H1 (cell line): ENCODE data around the gene CDY2A. TPM values are rescaled to one million over a fixed set of nuclear protein-coding genes. Genes with fewer than 3 reads are reported as not detected.
"Not testable (repeated sequence)": the region's sequence is repeated elsewhere in the genome, so short reads cannot be mapped to it uniquely, and the experiment has no call there.

Experiments used
- CTCF ChIA-PET: fragments of 300-600 bp; sonication (Branson Sonifier 250); formaldehyde crosslinking; loops from one replicate; lab custom pipeline; 2021; ENCODE audit not compliant: partially characterized antibody; lab: Charles Lee
- POLR2A ChIA-PET: fragments of 300-600 bp; sonication (Branson Sonifier 250); formaldehyde crosslinking; loops from one replicate; lab custom pipeline; 2021; ENCODE audit warnings: inconsistent platforms; ENCODE audit not compliant: partially characterized antibody; lab: Charles Lee
- DNase-seq, 2 experiments: peaks; one replicate each; pipeline versions ENCODE4 v3.0.0 to v3.0.0-alpha.2; 2010 to 2022; ENCODE audit warnings: low spot score in 2 of 2, low read depth in 1 of 2, mixed read lengths in 1 of 2
- FAIRE-seq: peaks from 2 replicates; lab custom pipeline; 2011; peaks lifted over from hg19 to GRCh38; lab: Jason Lieb, UNC
- H2AFZ ChIP-seq: 2 replicates; pipeline ENCODE4 v1.8.1; 2012; ENCODE audit warnings: low read length, inconsistent platforms
- H2AK5ac ChIP-seq: 2 replicates; pipeline ENCODE4 v1.6.1; 2013; ENCODE audit warnings: low read depth, low read length
- H2BK120ac ChIP-seq: replicated peaks from 2 replicates; pipeline ENCODE3; 2013; ENCODE audit warnings: low read depth, low read length, inconsistent platforms
- H2BK12ac ChIP-seq: 2 replicates; pipeline ENCODE4 v1.6.1; 2013; ENCODE audit warnings: low read depth, low read length
- H2BK15ac ChIP-seq: 2 replicates; pipeline ENCODE4 v1.6.1; 2013; ENCODE audit warnings: low read length
- H2BK20ac ChIP-seq: 2 replicates; pipeline ENCODE4 v1.6.1; 2013; ENCODE audit warnings: low read length
- H2BK5ac ChIP-seq: 2 replicates; pipeline ENCODE4 v1.6.1; 2013; ENCODE audit warnings: low read depth, low read length
- H3K14ac ChIP-seq: 2 replicates; pipeline ENCODE4 v1.6.1; 2013; ENCODE audit warnings: inconsistent platforms; ENCODE audit not compliant: insufficient read length
- H3K18ac ChIP-seq: 2 replicates; pipeline ENCODE4 v1.6.1; 2013; ENCODE audit warnings: low read length; ENCODE audit errors: extremely low read depth
- H3K23ac ChIP-seq: 2 replicates; pipeline ENCODE4 v1.6.1; 2013; ENCODE audit warnings: inconsistent platforms; ENCODE audit not compliant: insufficient read length
- H3K23me2 ChIP-seq: 2 replicates; pipeline ENCODE4 v1.6.1; 2013; ENCODE audit warnings: low read depth, low read length
- H3K27ac ChIP-seq: 2 replicates; pipeline ENCODE4 v1.6.1; 2011; ENCODE audit warnings: low read depth, low read length, inconsistent platforms
- H3K27me3 ChIP-seq, 4 experiments: replicated peaks in 1 of 4; 1 replicate in 1 of 4; 2 replicates in 3 of 4; pipeline versions ENCODE4 v1.6.1 to v1.8.1; 2011 to 2013; ENCODE audit warnings: low read length in 3 of 4, mild to moderate bottlenecking in 3 of 4, inconsistent platforms in 2 of 4, mixed read lengths in 2 of 4, moderate library complexity in 1 of 4; ENCODE audit not compliant: control insufficient read depth in 3 of 4, insufficient read depth in 3 of 4; ENCODE audit errors: extremely low read depth in 1 of 4
- H3K36me3 ChIP-seq, 4 experiments: 2 replicates each; pipeline versions ENCODE4 v1.6.1 to v1.8.1; 2011 to 2013; ENCODE audit warnings: mild to moderate bottlenecking in 4 of 4, low read length in 3 of 4, moderate library complexity in 2 of 4, control low read depth in 1 of 4, inconsistent platforms in 1 of 4; ENCODE audit not compliant: insufficient read depth in 4 of 4, control insufficient read depth in 2 of 4
- H3K4ac ChIP-seq: replicated peaks from 2 replicates; pipeline ENCODE3; 2013; ENCODE audit warnings: low read length, low read depth, mixed read lengths, inconsistent platforms; ENCODE audit not compliant: insufficient read length
- H3K4me1 ChIP-seq, 4 experiments: replicated peaks in 1 of 4; 1 replicate in 1 of 4; 2 replicates in 3 of 4; pipeline versions ENCODE4 v1.6.1 to v1.8.1; 2011 to 2013; ENCODE audit warnings: low read length in 3 of 4, inconsistent platforms in 2 of 4, mixed read lengths in 1 of 4; ENCODE audit not compliant: insufficient read depth in 4 of 4, control insufficient read depth in 3 of 4
- H3K4me2 ChIP-seq, 2 experiments: 2 replicates each; pipeline versions ENCODE4 v1.6.1 to v1.8.1; 2011 to 2013; ENCODE audit warnings: low read depth in 2 of 2, low read length in 2 of 2, control low read depth in 1 of 2, inconsistent platforms in 1 of 2, mild to moderate bottlenecking in 1 of 2; ENCODE audit not compliant: insufficient read depth in 1 of 2
- H3K4me3 ChIP-seq, 4 experiments: fragments of 200-600, 300-600 bp in 1 of 4; sonication (generic), shearing (Covaris generic), sonication (Bioruptor Twin) in 1 of 4; 2 replicates each; pipeline versions ENCODE4 v1.5.1 to v1.8.1; 2011 to 2016; ENCODE audit warnings: low read length in 4 of 4, low read depth in 3 of 4, control low read depth in 2 of 4, inconsistent platforms in 2 of 4, mild to moderate bottlenecking in 2 of 4, mixed read lengths in 1 of 4, moderate library complexity in 1 of 4; ENCODE audit not compliant: insufficient read depth in 2 of 4; ENCODE audit errors: extremely low read depth in 1 of 4
- H3K56ac ChIP-seq: replicated peaks from 2 replicates; pipeline ENCODE3; 2013; ENCODE audit warnings: low read depth, mild to moderate bottlenecking, mixed read lengths, low read length, inconsistent platforms; ENCODE audit not compliant: insufficient read length
- H3K79me1 ChIP-seq: 2 replicates; pipeline ENCODE4 v1.6.1; 2013; ENCODE audit warnings: low read depth, low read length, control low read depth
- H3K79me2 ChIP-seq, 2 experiments: 2 replicates each; pipeline versions ENCODE4 v1.6.1 to v1.8.1; 2012 to 2013; ENCODE audit warnings: low read length in 2 of 2, mild to moderate bottlenecking in 2 of 2, inconsistent platforms in 1 of 2; ENCODE audit not compliant: insufficient read depth in 2 of 2, control insufficient read depth in 1 of 2
- H3K9ac ChIP-seq, 4 experiments: replicated peaks in 1 of 4; 1 replicate in 1 of 4; 2 replicates in 3 of 4; pipeline versions ENCODE4 v1.6.1 to v1.8.1; 2011 to 2013; ENCODE audit warnings: low read depth in 3 of 4, low read length in 3 of 4, control low read depth in 2 of 4, mild to moderate bottlenecking in 2 of 4, moderate library complexity in 2 of 4, inconsistent platforms in 1 of 4; ENCODE audit errors: extremely low read depth in 1 of 4
- H3K9me3 ChIP-seq, 2 experiments: 2 replicates each; pipeline versions ENCODE4 v1.6.1 to v1.8.1; 2012 to 2013; ENCODE audit warnings: mild to moderate bottlenecking in 2 of 2, moderate library complexity in 2 of 2, control low read depth in 1 of 2, inconsistent platforms in 1 of 2, low read depth in 1 of 2, low read length in 1 of 2, mixed read lengths in 1 of 2; ENCODE audit not compliant: insufficient read depth in 2 of 2
- H4K20me1 ChIP-seq, 2 experiments: replicated peaks in 1 of 2; 2 replicates each; pipeline versions ENCODE3 to v1.8.1; 2011 to 2013; ENCODE audit warnings: inconsistent platforms in 2 of 2, low read length in 2 of 2, mild to moderate bottlenecking in 1 of 2; ENCODE audit not compliant: insufficient read depth in 2 of 2, control insufficient read depth in 1 of 2
- H4K5ac ChIP-seq: 2 replicates; pipeline ENCODE4 v1.6.1; 2013; ENCODE audit warnings: low read length, low read depth, mixed read lengths, inconsistent platforms; ENCODE audit not compliant: insufficient read length
- H4K8ac ChIP-seq: 2 replicates; pipeline ENCODE4 v1.8.0; 2013; ENCODE audit warnings: mild to moderate bottlenecking, moderate library complexity, low read length, inconsistent platforms; ENCODE audit not compliant: insufficient read depth; ENCODE audit errors: extremely low read depth
- H4K91ac ChIP-seq: replicated peaks from 2 replicates; pipeline ENCODE3; 2013; ENCODE audit warnings: low read length, mixed read lengths, inconsistent platforms; ENCODE audit not compliant: insufficient read length
- WGBS, 2 experiments: shearing (Covaris generic) in 1 of 2; methylation state at CpG; one replicate each; pipeline versions ENCODE4 v1.1.6 to v1.1.7; 2013 to 2015; ENCODE audit warnings: low lambda C conversion rate in 2 of 2, mixed read lengths in 2 of 2, inconsistent platforms in 1 of 2, low coverage in 1 of 2, missing lambda C conversion rate in 1 of 2; ENCODE audit not compliant: insufficient replicate concordance in 2 of 2, insufficient coverage in 1 of 2, insufficient read length in 1 of 2; ENCODE audit errors: extremely low coverage in 1 of 2, missing lambda C conversion rate in 1 of 2; 5-methylcytosine and 5-hydroxymethylcytosine counted together
- polyA plus RNA-seq, 7 experiments: library from polyadenylated mRNA; depleted of rRNA in 3 of 7; stranded (reverse) in 5 of 7; unstranded in 2 of 7; fragments of >200 nt in 5 of 7; fragments of 200-250 nt in 2 of 7; gene quantifications; 1 replicate in 5 of 7; 2 replicates in 1 of 7; 4 replicates in 1 of 7; pipeline versions ENCODE4 v1.2.1 to v1.2.3, GENCODE V29; 2011 to 2013; ENCODE audit warnings: missing spikeins in 2 of 7, mixed read lengths in 2 of 7
- total RNA-seq: library from RNA; stranded (reverse); fragmentation: NEBNext Ultra II Directional; extraction: Animal tissue kit (Norgen Biotek cat#: 25700); gene quantifications from 2 replicates; pipeline ENCODE4 v1.2.1, GENCODE V29; 2021

The CDY2A gene
- total and polyA plus RNA-seq, 2 of the 8 experiments (the other 6 are each of a cell fraction or from before 2014, with no cell fraction given): not detected

DNA sequence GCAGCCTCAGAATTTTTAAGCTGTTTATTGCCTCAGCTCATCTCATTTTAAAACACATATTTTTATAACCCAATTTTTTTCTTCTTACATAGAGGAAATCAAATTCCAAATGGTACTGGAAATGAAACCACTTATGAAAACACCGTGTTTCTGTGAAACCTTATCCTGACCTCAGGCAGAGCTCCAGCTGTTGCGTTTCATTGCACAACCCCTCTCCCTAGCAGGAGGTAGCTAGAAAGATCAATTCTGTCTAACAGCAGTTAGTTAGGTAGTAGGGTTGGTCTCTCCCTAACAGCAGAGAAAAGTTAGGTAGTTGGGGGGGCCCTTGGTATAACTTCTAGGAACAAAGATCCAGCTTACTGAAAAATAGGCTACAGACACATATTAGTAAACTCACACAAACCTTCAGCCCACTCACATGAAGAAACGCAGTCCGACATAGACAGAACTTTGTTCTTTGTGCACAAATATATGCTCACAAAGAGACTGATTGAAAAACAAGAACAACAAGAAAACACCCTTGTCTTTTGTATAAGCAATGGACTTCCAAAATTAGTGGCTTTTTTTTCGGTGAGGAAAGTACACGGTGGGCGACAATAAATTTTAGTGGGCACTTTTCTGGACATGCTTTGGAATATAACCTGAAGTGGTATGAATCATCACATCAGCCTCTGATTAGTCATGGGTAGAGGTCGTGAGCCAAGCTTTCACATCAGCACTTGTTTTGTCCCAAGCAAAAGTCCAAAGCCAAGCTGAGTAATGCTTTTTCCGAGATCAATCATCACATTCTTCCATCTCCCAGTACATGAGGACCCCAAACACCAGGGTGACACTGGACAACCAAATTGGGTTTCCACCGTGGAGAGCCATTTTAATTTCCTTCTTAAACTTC, 22.8 kb downstream of the CDY2A start:
- FAIRE-seq, H2BK20ac ChIP-seq, H2BK12ac ChIP-seq, H2BK5ac ChIP-seq, H3K79me1 ChIP-seq, H2AK5ac ChIP-seq, H3K4ac ChIP-seq, H3K56ac ChIP-seq, H3K79me2 ChIP-seq, H2BK15ac ChIP-seq, H2AFZ ChIP-seq, H3K9ac ChIP-seq, H4K20me1 ChIP-seq, POLR2A ChIA-PET, H4K91ac ChIP-seq, DNase-seq, H3K4me2 ChIP-seq, H3K23ac ChIP-seq, H4K5ac ChIP-seq, H3K9me3 ChIP-seq, H3K18ac ChIP-seq, H3K4me1 ChIP-seq, H2BK120ac ChIP-seq, H3K36me3 ChIP-seq, H4K8ac ChIP-seq, H3K14ac ChIP-seq, H3K4me3 ChIP-seq, H3K27me3 ChIP-seq, H3K27ac ChIP-seq, H3K23me2 ChIP-seq, CTCF ChIA-PET: not testable (repeated sequence)
- WGBS, 2 experiments: no CpG with 5 or more reads among the region's 10 CpGs

DNA sequence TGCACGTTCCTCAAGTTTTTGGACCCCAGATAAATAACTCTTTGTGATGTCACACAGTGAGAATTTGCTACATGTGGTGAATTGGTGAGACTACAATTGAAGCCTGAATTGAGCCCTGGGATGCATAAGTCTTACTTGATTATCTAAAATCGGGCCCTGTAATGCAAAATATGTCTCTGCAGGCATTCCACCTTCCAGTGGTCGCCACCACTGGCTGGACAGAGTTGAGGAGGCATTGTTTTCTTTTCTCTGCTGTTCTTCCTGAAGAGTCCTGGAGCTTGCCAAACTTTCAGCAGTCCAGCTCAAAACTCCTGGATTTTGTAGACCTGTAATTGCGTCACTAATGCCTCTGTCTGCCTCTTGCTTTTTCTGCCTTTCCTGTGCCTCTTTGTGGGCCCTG, 23.5 kb downstream of the CDY2A start:
- H2AFZ ChIP-seq, H3K18ac ChIP-seq, H3K9me3 ChIP-seq, FAIRE-seq, H3K23me2 ChIP-seq, H2BK120ac ChIP-seq, H3K4me3 ChIP-seq, H2BK12ac ChIP-seq, H3K23ac ChIP-seq, CTCF ChIA-PET, H4K20me1 ChIP-seq, H3K14ac ChIP-seq, H4K91ac ChIP-seq, DNase-seq, H3K9ac ChIP-seq, H2BK5ac ChIP-seq, H2BK15ac ChIP-seq, H3K27ac ChIP-seq, H3K79me2 ChIP-seq, H2BK20ac ChIP-seq, H3K36me3 ChIP-seq, POLR2A ChIA-PET, H4K8ac ChIP-seq, H4K5ac ChIP-seq, H2AK5ac ChIP-seq, H3K4ac ChIP-seq, H3K4me2 ChIP-seq, H3K56ac ChIP-seq, H3K4me1 ChIP-seq, H3K27me3 ChIP-seq, H3K79me1 ChIP-seq: not testable (repeated sequence)
- no CpG with 5 or more reads among the region's 4 CpGs for WGBS, 2 experiments
